Caco-2 (cell line): ENCODE data around the gene ENC1. TPM values are rescaled to one million over a fixed set of nuclear protein-coding genes. Genes with fewer than 3 reads are reported as not detected.

Experiments
- BruUV-seq: library from RNA; stranded (reverse); fragments of 400-500 nt; replicated peaks from 2 replicates; lab custom pipeline; 2021; lab: Mats Ljungman, UMichigan
- CTCF ChIA-PET: fragments of 300-600 bp; sonication (Branson Sonifier 250); formaldehyde crosslinking; loops from one replicate; lab custom pipeline; 2022; ENCODE audit warnings: antibody characterized with exemption; lab: Charles Lee
- POLR2A ChIA-PET: fragments of 300-600 bp; sonication (Branson Sonifier 250); formaldehyde crosslinking; loops from one replicate; lab custom pipeline; 2022; ENCODE audit warnings: antibody characterized with exemption; lab: Charles Lee
- DNase-seq, 2 experiments: peaks; one replicate each; pipeline versions ENCODE4 v3.0.0 to v3.0.0-alpha.2; 2020 to 2022
- H3K27me3 ChIP-seq: replicated peaks from 2 replicates; pipeline ENCODE4 v1.6.0; 2011; ENCODE audit warnings: low read length; ENCODE audit not compliant: control insufficient read depth, insufficient read depth
- H3K36me3 ChIP-seq: 2 replicates; pipeline ENCODE4 v1.5.1; 2011; ENCODE audit warnings: low read length; ENCODE audit not compliant: control insufficient read depth, insufficient read depth
- H3K4me1 ChIP-seq: fragments of 250-450 bp; sonication (Bioruptor Pico); 2 replicates; pipeline ENCODE4 v1.5.1; 2020; ENCODE audit warnings: mild to moderate bottlenecking
- H3K4me3 ChIP-seq: 2 replicates; pipeline ENCODE4 v1.5.1; 2011; ENCODE audit warnings: low read depth, mild to moderate bottlenecking, control low read depth, low read length
- H3K9me3 ChIP-seq: fragments of 250-450 bp; sonication (Bioruptor Pico); 2 replicates; pipeline ENCODE4 v1.5.1; 2020; ENCODE audit warnings: mild to moderate bottlenecking, moderate library complexity
- H3K27ac Mint-ChIP-seq: one replicate; pipeline ENCODE4 v1.8.0; 2022; ENCODE audit warnings: mixed read lengths; ENCODE audit not compliant: unreplicated experiment
- H3K27me3 Mint-ChIP-seq: one replicate; pipeline ENCODE4 v1.8.0; 2022; ENCODE audit warnings: mixed read lengths; ENCODE audit not compliant: insufficient read depth, unreplicated experiment
- H3K36me3 Mint-ChIP-seq: one replicate; pipeline ENCODE4 v1.8.0; 2022; ENCODE audit warnings: mild to moderate bottlenecking, mixed read lengths; ENCODE audit not compliant: insufficient read depth, unreplicated experiment
- H3K4me1 Mint-ChIP-seq: one replicate; pipeline ENCODE4 v1.8.0; 2022; ENCODE audit warnings: low read depth, mixed read lengths; ENCODE audit not compliant: unreplicated experiment
- H3K4me3 Mint-ChIP-seq: one replicate; pipeline ENCODE4 v1.8.0; 2022; ENCODE audit warnings: mild to moderate bottlenecking, moderate library complexity, mixed read lengths; ENCODE audit not compliant: unreplicated experiment
- H3K9me3 Mint-ChIP-seq: one replicate; pipeline ENCODE4 v1.8.0; 2022; ENCODE audit warnings: mixed read lengths; ENCODE audit not compliant: unreplicated experiment
- CTCF ChIP-seq, 2 experiments: fragments of 200-600 bp in 1 of 2; IDR thresholded peaks; 1 replicate in 1 of 2; 2 replicates in 1 of 2; pipeline versions ENCODE4 v1.5.1 to v1.8.0; 2011 to 2022; ENCODE audit warnings: antibody characterized with exemption in 1 of 2, control low read depth in 1 of 2, inconsistent platforms in 1 of 2, low read depth in 1 of 2, low read length in 1 of 2, mild to moderate bottlenecking in 1 of 2, moderate library complexity in 1 of 2; ENCODE audit not compliant: insufficient read depth in 1 of 2, severe bottlenecking in 1 of 2, unreplicated experiment in 1 of 2
- intact Hi-C: fragments of 100-400 bp; cut with micrococcal nuclease; formaldehyde crosslinking; loops from one replicate; pipeline ENCODE4 v1.10.0; 2022; ENCODE audit not compliant: unreplicated experiment
- total RNA-seq: library from RNA; stranded (reverse); gene quantifications from 2 replicates; pipeline ENCODE4 v1.2.3, GENCODE V29; 2022

Gene ENC1
- total RNA-seq, 1 experiment from 2014 or later, result 92.7 TPM

DNA sequence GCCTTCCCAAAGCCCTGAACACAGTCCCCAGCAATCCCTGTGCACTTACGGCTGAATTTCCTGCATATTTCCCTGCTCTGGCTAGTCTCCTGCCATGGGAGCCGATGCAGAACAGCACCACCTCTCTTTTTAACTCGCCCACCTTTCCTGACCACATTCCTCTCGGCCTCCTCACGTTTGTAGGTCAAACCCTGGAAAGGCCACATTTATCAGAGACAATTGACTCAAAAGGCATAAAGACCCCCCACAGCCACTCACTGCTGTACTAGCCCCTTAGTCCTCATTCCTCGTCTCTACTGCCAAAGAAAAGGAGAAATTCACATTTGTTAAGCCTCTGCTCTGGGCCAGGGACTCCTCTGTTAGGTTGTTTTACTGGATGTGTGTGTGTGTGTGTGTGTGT, 43.6 kb downstream of the ENC1 start:
- H3K27me3 Mint-ChIP-seq, result no peaks in the 10 kb centered on the region
- peaks cover 5% of the 10 kb centered on the region for H3K9me3 Mint-ChIP-seq
- H3K27me3 ChIP-seq, result no peaks in the 10 kb centered on the region
- no peak for TF ChIP-seq CTCF (IDR thresholded peaks at IDR 0.05; ENCODE audit: insufficient read depth in 1 of 2, low read depth in 1 of 2, low read length in 1 of 2, severe bottlenecking in 1 of 2, unreplicated experiment in 1 of 2)
- peak overlapping the region; percentile 79 for H3K27ac Mint-ChIP-seq
- no peak overlapping the region for H3K4me3 ChIP-seq
- peaks cover 38% of the 10 kb centered on the region for H3K4me1 ChIP-seq
- H3K4me3 Mint-ChIP-seq, result no peak overlapping the region
- no peak for DNase-seq
- H3K36me3 ChIP-seq, result no peaks in the 10 kb centered on the region
- POLR2A ChIA-PET, result interaction anchor here (0.7 kb wide), 1 partner anchor 15 kb away, joined by 7 read pairs; no protein-coding TSS in a partner anchor
- intact Hi-C loops, result no loop called here
- CTCF ChIA-PET, result no interaction called here
- no peaks in the 10 kb centered on the region for H3K36me3 Mint-ChIP-seq
- peaks cover 33% of the 10 kb centered on the region for H3K4me1 Mint-ChIP-seq
- BruUV-seq, result no TSS peak
- H3K9me3 ChIP-seq, result peaks cover 5% of the 10 kb centered on the region; the same call in 1 of the 2 replicates

DNA sequence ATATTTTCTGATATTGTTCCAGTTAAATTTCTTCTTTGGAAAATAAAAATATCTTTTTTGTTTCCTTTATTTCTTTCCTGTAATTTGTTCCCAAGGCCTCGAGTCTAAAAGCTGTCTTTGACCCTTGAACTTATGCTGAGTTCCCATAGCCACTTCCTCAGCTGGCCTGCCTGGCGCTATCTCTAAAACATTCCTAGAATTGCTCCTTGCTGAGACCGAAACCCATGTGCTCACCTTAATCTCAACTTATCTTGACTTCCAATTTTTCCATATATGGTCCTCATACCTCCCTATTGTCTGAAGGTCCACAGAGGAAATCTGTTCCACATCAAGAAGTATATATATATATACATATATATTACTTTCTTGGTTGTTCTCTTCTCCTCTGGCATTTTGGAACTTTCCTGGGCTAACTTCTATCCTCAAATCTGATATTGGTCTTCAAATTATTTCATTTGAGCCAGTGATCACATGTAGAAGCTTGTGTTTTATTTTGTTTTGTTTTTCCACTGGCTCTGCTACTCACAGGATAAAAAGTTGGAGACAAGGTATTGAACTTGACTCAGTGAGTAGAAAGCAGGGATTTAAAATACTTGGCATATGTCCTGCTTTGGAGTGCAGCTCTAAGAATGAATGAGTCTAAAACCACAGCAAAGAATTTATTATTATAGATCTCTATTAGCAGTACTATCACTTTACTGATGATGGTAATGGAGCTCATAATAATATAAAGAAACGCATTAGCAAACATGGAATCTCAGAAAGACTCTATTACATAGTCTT, 45.2 kb downstream of the ENC1 start:
- no peak for TF ChIP-seq CTCF (IDR thresholded peaks at IDR 0.05; ENCODE audit: insufficient read depth in 1 of 2, low read depth in 1 of 2, low read length in 1 of 2, severe bottlenecking in 1 of 2, unreplicated experiment in 1 of 2)
- TSS peak; percentile 88 for BruUV-seq
- H3K4me1 Mint-ChIP-seq, result peaks cover 46% of the 10 kb centered on the region
- peak; percentile 82 to 89 for DNase-seq
- Histone ChIP-seq H3K4me3 (no peak overlapping the region), H3K9me3 (peaks cover 5% of the 10 kb centered on the region; the same call in 1 of the 2 replicates), H3K4me1 (peaks cover 41% of the 10 kb centered on the region), H3K36me3 (no peaks in the 10 kb centered on the region), H3K27me3 (no peaks in the 10 kb centered on the region)
- no peaks in the 10 kb centered on the region for H3K9me3 Mint-ChIP-seq
- POLR2A ChIA-PET, result interaction anchor here (0.6 to 1.0 kb wide), 3 partner anchors 44 to 275 kb away, joined by 3 to 5 read pairs (median 3); partner anchors contain the start of gene ENC1
- no peaks in the 10 kb centered on the region for H3K27me3 Mint-ChIP-seq
- intact Hi-C loops, result loop anchor here (1.0 to 2.0 kb wide), 3 partner anchors 14 to 45 kb away; partner anchors contain the start of gene ENC1
- H3K27ac Mint-ChIP-seq, result peak overlapping the region; percentile 92
- peak overlapping the region; percentile 19 for H3K4me3 Mint-ChIP-seq
- peaks cover 6% of the 10 kb centered on the region for H3K36me3 Mint-ChIP-seq
- CTCF ChIA-PET, result interaction anchor here (0.6 to 1.7 kb wide), 2 partner anchors 9 to 45 kb away, joined by 4 to 5 read pairs; partner anchors contain the start of gene ENC1
